ENCODE data around the gene TIGIT.

Gene TIGIT

GRCh38 chr3:114320246-114320645, 26.4 kb downstream of the TIGIT start:
- TF ChIP-seq CTCF (IDR thresholded peaks at IDR 0.05; ENCODE audit: borderline replicate concordance, control extremely low read depth, extremely low read depth, insufficient read depth, missing control alignments), result no peak
- no peak for DNase-seq (ENCODE audit: low spot score)
- in situ Hi-C loops (cut with MboI; ENCODE audit: low sequenced_read_pairs, unreplicated experiment), result no loop called here

GRCh38 chr3:114323546-114324254, 29.9 kb downstream of the TIGIT start:
- DNase-seq (ENCODE audit: low spot score), result no peak
- TF ChIP-seq CTCF (IDR thresholded peaks at IDR 0.05; ENCODE audit: borderline replicate concordance, control extremely low read depth, extremely low read depth, insufficient read depth, missing control alignments), result no peak
- in situ Hi-C loops (cut with MboI; ENCODE audit: low sequenced_read_pairs, unreplicated experiment), result no loop called here

- TF ChIP-seq CTCF (IDR thresholded peaks at IDR 0.05; ENCODE audit: borderline replicate concordance, control extremely low read depth, extremely low read depth, insufficient read depth, missing control alignments), result no peak
- in situ Hi-C loops (cut with MboI; ENCODE audit: low sequenced_read_pairs, unreplicated experiment), result no loop called here
- DNase-seq (ENCODE audit: low spot score), result no peak
These were observed 33.8 kb downstream of the TIGIT start for GRCh38 chr3:114327665-114328064.

- in situ Hi-C loops (cut with MboI; ENCODE audit: low sequenced_read_pairs, unreplicated experiment), result no loop called here
- no peak for TF ChIP-seq CTCF (IDR thresholded peaks at IDR 0.05; ENCODE audit: borderline replicate concordance, control extremely low read depth, extremely low read depth, insufficient read depth, missing control alignments)
These were observed 34.5 kb downstream of the TIGIT start for GRCh38 chr3:114328345-114328744.

GRCh38 chr3:114329823-114330222, 36.0 kb downstream of the TIGIT start:
- DNase-seq (ENCODE audit: low spot score), result no peak
- TF ChIP-seq CTCF (IDR thresholded peaks at IDR 0.05; ENCODE audit: borderline replicate concordance, control extremely low read depth, extremely low read depth, insufficient read depth, missing control alignments), result no peak
- in situ Hi-C loops (cut with MboI; ENCODE audit: low sequenced_read_pairs, unreplicated experiment), result no loop called here

More at GRCh38 chr3:114328345-114328744, 34.5 kb downstream of the TIGIT start:
- DNase-seq (ENCODE audit: low spot score), result no peak

GRCh38 chr3:114331007-114331406, 37.2 kb downstream of the TIGIT start:
- no peak for TF ChIP-seq CTCF (IDR thresholded peaks at IDR 0.05; ENCODE audit: borderline replicate concordance, control extremely low read depth, extremely low read depth, insufficient read depth, missing control alignments)
- DNase-seq (ENCODE audit: low spot score), result no peak
- in situ Hi-C loops (cut with MboI; ENCODE audit: low sequenced_read_pairs, unreplicated experiment), result no loop called here

Data from GM13976 (cell line).